ENCODE data around the gene TBC1D7.

- TF ChIP-seq MAZ (IDR thresholded peaks at IDR 0.05; ENCODE audit: borderline replicate concordance, low read depth, low read length) (no peak), CTCF (conservative IDR thresholded peaks at IDR 0.05; ENCODE audit: low read depth, low read length) (no peak), USF2 (IDR thresholded peaks at IDR 0.05; ENCODE audit: low read depth, low read length) (no peak), POLR2A (IDR thresholded peaks at IDR 0.05; ENCODE audit: low read depth, low read length) (no peak), RAD21 (IDR thresholded peaks at IDR 0.05; ENCODE audit: low read length) (no peak), CEBPB (IDR thresholded peaks at IDR 0.05; ENCODE audit: low read depth, low read length) (no peak), CHD1 (IDR thresholded peaks at IDR 0.05; ENCODE audit: low read depth, low read length) (no peak), RFX5 (IDR thresholded peaks at IDR 0.05; ENCODE audit: low read depth, low read length) (no peak), SMC3 (IDR thresholded peaks at IDR 0.05; ENCODE audit: low read depth, low read length) (no peak), RCOR1 (IDR thresholded peaks at IDR 0.05; ENCODE audit: insufficient replicate concordance, low read length) (no peak), FOS (IDR thresholded peaks at IDR 0.05; ENCODE audit: low read depth, low read length) (no peak), BHLHE40 (IDR thresholded peaks at IDR 0.05; ENCODE audit: low read depth, low read length) (no peak), ELK1 (IDR thresholded peaks at IDR 0.05; ENCODE audit: borderline replicate concordance, low read depth, low read length) (no peak), MXI1 (IDR thresholded peaks at IDR 0.05; ENCODE audit: borderline replicate concordance, low read depth, low read length) (no peak)
Measured at GRCh38 chr6:13302291-13302690, 26.0 kb downstream of the TBC1D7 start.
